SK-N-SH treated with all-trans-retinoic acid at 6 μM for 48 hours (cell line): Measurements from ENCODE around the gene LRFN2.

Experiments used
- TCF4 ChIP-seq: fragments of 250-450 bp; sonication (Bioruptor Pico); IDR thresholded peaks from 2 replicates; pipeline ENCODE4 v1.8.0; 2021; ENCODE audit warnings: mild to moderate bottlenecking, moderate library complexity, borderline replicate concordance
- ZNF70 ChIP-seq: fragments of 450-650 bp; formaldehyde crosslinking; IDR thresholded peaks from 2 replicates; pipeline ENCODE4 v1.5.0; 2020; ENCODE audit warnings: mild to moderate bottlenecking, moderate library complexity
- TF ChIP-seq, protein P1 (sequence below): fragments of 250-450 bp; sonication (Bioruptor Pico); IDR thresholded peaks from 2 replicates; pipeline ENCODE4 v1.5.1; 2021; ENCODE audit warnings: mild to moderate bottlenecking, moderate library complexity

DNA sequence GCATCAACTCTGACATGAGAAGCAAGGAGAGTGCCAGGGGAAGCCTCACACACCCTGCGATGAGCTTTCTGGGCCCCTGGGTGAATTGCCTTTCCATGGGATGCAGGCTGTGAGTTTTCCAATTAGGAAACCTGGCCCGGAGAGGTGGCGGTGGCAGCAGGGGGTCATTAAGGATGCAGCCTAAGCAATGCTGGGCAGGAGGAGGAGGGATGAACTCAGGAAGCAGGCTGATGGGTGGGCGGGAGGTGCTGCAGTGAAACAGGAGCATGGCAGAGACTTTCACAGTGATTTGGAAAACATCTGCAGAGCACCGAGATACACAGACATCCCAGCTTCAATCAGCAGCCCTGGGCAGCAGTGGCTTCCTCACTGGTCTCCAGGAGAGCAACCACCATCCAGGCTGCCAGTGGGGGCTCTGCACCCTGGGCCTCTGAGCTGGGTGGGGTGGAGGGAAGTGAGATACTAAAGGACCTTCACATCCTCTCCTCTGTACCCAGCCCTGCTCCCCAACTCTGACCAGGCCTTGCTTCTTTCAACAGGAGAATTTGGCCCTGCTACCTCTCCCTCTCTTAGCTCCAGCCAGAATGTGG, 44.9 kb downstream of the LRFN2 start:
- TF ChIP-seq, protein P1, sequence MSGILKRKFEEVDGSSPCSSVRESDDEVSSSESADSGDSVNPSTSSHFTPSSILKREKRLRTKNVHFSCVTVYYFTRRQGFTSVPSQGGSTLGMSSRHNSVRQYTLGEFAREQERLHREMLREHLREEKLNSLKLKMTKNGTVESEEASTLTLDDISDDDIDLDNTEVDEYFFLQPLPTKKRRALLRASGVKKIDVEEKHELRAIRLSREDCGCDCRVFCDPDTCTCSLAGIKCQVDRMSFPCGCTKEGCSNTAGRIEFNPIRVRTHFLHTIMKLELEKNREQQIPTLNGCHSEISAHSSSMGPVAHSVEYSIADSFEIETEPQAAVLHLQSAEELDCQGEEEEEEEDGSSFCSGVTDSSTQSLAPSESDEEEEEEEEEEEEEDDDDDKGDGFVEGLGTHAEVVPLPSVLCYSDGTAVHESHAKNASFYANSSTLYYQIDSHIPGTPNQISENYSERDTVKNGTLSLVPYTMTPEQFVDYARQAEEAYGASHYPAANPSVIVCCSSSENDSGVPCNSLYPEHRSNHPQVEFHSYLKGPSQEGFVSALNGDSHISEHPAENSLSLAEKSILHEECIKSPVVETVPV (CRISPR knock-in tag) = no peak
- no peak for TF ChIP-seq TCF4 (CRISPR knock-in tag)
- no peak for TF ChIP-seq ZNF70 (CRISPR knock-in tag)
